Stimulated activated CD4-positive, alpha-beta T cell treated with anti-CD3 and anti-CD28 coated beads, Interleukin-15, amount 100 ng/mL, for 24 hours (primary cell): ENCODE results near the gene EIF3D.
A peak's percentile ranks its signal among the peaks of the same experiment; 100 is the strongest.

ENCODE experiments used
- DNase-seq: peaks from one replicate; pipeline ENCODE4 v3.0.0-alpha.2; 2020

EIF3D gene

GRCh38 chr22:36505998-36506635 is 22.8 kb downstream of the EIF3D start:
- DNase-seq, result no peak

- no peak for DNase-seq
These were observed 30.9 kb downstream of the EIF3D start for GRCh38 chr22:36497910-36498665.

GRCh38 chr22:36493690-36494110 is 35.3 kb downstream of the EIF3D start:
- DNase-seq, result no peak

- no peak for DNase-seq
These were observed 36.9 kb downstream of the EIF3D start for GRCh38 chr22:36492109-36492508.

- DNase-seq, result no peak
These were observed 37.8 kb downstream of the EIF3D start for GRCh38 chr22:36491155-36491554.

GRCh38 chr22:36486619-36487384 is 42.2 kb downstream of the EIF3D start:
- peak; percentile 72 for DNase-seq

GRCh38 chr22:36481393-36482168 is 47.4 kb downstream of the EIF3D start, which contains the start of gene TXN2:
TSS of gene TXN2 (minus strand) at chr22:36481640. CDS start at chr22:36480837, 803 bp downstream.
- DNase-seq, result peak; percentile 98

GRCh38 chr22:36480941-36481392 is 48.0 kb downstream of the EIF3D start:
- no peak for DNase-seq

GRCh38 chr22:36478966-36479365 is 50.0 kb downstream of the EIF3D start:
- DNase-seq, result no peak

GRCh38 chr22:36475341-36475740 is 53.6 kb downstream of the EIF3D start:
- DNase-seq, result no peak

- DNase-seq, result no peak
These were observed 56.3 kb downstream of the EIF3D start for GRCh38 chr22:36472689-36473088.

- no peak for DNase-seq
These were observed 57.6 kb downstream of the EIF3D start for GRCh38 chr22:36471341-36471821.

GRCh38 chr22:36470994-36471331 is 58.0 kb downstream of the EIF3D start:
- DNase-seq, result no peak

GRCh38 chr22:36470162-36470993 is 58.6 kb downstream of the EIF3D start:
- peak; percentile 82 for DNase-seq

GRCh38 chr22:36469094-36469710 is 59.8 kb downstream of the EIF3D start:
- no peak for DNase-seq

- peak; percentile 44 for DNase-seq
These were observed 61.0 kb downstream of the EIF3D start for GRCh38 chr22:36467946-36468345.

GRCh38 chr22:36467042-36467810 is 61.7 kb downstream of the EIF3D start:
- no peak for DNase-seq

GRCh38 chr22:36466258-36466657 is 62.7 kb downstream of the EIF3D start:
- DNase-seq, result no peak

- DNase-seq, result no peak
These were observed 63.5 kb downstream of the EIF3D start for GRCh38 chr22:36465232-36466021.
